ENCODE measurements around the gene TRMT13. TPM values are rescaled to one million over a fixed set of nuclear protein-coding genes. Genes with fewer than 3 reads are reported as not detected.

Gene TRMT13
- total and polyA plus RNA-seq, 2 of the 13 experiments (the other 11 are each of a cell fraction or from before 2014, with no cell fraction given) = 10.0 to 12.4 TPM

DNA sequence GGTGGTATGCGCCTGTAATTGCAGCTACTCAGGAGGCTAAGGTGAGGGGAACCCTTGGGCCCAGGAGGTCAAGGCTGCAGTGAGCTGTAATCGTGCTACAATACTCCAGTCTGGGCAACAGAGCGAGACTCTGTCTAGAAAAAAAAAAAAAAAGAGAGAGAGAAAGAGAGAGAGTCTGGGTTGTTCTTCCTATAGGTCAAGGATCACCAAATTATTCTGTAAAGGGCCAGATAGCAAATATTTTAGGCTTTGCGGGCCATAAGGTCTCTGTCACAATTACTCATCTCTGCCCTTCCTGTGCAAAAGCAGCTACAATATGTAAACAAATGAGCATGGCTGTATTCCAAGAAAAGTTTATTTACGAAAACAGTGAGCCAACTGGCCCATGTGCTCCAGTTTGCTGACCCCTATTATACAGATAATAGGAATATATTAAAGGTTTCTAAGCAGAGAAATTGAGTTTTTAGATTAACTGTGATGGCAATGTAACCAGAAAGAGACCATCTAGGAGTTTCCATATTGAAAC, 2.3 kb upstream of the TRMT13 start (continued):
- TF ChIP-seq MATR3 (CRISPR knock-in tag; IDR thresholded peaks at IDR 0.05) = no peak
- TF ChIP-seq, protein P1, sequence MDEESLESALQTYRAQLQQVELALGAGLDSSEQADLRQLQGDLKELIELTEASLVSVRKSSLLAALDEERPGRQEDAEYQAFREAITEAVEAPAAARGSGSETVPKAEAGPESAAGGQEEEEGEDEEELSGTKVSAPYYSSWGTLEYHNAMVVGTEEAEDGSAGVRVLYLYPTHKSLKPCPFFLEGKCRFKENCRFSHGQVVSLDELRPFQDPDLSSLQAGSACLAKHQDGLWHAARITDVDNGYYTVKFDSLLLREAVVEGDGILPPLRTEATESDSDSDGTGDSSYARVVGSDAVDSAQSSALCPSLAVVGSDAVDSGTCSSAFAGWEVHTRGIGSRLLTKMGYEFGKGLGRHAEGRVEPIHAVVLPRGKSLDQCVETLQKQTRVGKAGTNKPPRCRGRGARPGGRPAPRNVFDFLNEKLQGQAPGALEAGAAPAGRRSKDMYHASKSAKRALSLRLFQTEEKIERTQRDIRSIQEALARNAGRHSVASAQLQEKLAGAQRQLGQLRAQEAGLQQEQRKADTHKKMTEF (CRISPR knock-in tag; IDR thresholded peaks at IDR 0.05) = peak; percentile 67; the same call in 1 of the 2 replicates

DNA sequence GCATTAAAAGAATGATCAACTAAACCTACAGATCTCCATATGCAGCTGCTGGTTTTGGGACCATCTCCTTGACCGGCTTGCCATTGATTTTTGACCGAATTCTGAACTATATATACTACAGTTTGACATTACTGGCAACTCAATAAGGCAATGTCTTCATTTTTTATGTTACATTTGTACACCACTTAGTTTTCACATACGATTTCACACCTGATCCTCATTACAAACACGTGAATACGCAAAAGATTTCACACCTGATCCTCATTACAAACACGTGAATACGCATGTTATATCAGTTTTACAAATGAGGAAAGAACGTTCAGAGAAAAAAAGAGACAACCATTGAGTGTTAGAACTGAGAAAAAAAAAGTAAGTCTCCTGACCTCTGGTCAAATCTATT, 1.3 kb upstream of the TRMT13 start:
- Histone ChIP-seq H3K9me3 (ENCODE audit: low read length) (no peaks in the 10 kb centered on the region), H3K4me3 (replicated peaks in 1 of 3; ENCODE audit: insufficient read depth in 1 of 3, low read depth in 2 of 3, low read length in 3 of 3) (peak overlapping the region; percentile 82 to 97 (median 95); a peak in 5 of 6 replicates), H3K27me3 (ENCODE audit: control insufficient read depth in 1 of 2, insufficient read depth in 2 of 2, low read length in 2 of 2) (no peaks in the 10 kb centered on the region), H3K9ac (ENCODE audit: insufficient read depth, low read depth, low read length) (peak overlapping the region; percentile 81), H2AFZ (ENCODE audit: low read length) (no peak overlapping the region), H3K36me3 (replicated peaks in 1 of 2; ENCODE audit: control insufficient read depth in 1 of 2, insufficient read depth in 2 of 2, low read length in 2 of 2) (0 out of 5 replicates have a peak, but pooled peaks cover 0 to 1% of the 10 kb centered on the region in 2 experiments), H3K4me1 (ENCODE audit: insufficient read depth, low read length) (peaks cover 40% of the 10 kb centered on the region), H3K79me2 (ENCODE audit: insufficient read depth, low read length) (peaks cover 66% of the 10 kb centered on the region), H3K4me2 (ENCODE audit: low read depth, low read length) (peak overlapping the region; percentile 80), H4K20me1 (ENCODE audit: insufficient read depth, low read length) (no peaks in the 10 kb centered on the region), H3K27ac (ENCODE audit: extremely low read length, insufficient read depth, low read length) (peak overlapping the region; percentile 87)
- POLR2A ChIA-PET = no interaction called here
- BruUV-seq (replicated peaks) = no TSS peak
- 58% methylated on average over 8 of the region's 8 CpGs for WGBS (ENCODE audit: low lambda C conversion rate)
- DNase-seq (ENCODE audit: low spot score) (no peak), FAIRE-seq (no peak), ATAC-seq (no peak)
- intact Hi-C loops (cut with micrococcal nuclease; ENCODE audit: unreplicated experiment) = loop anchor here (1.0 to 10.0 kb wide), 6 partner anchors 93 to 326 kb away; partner anchors contain the start of genes CDC14A, RTCA and SLC35A3
- TF ChIP-seq, protein P2, sequence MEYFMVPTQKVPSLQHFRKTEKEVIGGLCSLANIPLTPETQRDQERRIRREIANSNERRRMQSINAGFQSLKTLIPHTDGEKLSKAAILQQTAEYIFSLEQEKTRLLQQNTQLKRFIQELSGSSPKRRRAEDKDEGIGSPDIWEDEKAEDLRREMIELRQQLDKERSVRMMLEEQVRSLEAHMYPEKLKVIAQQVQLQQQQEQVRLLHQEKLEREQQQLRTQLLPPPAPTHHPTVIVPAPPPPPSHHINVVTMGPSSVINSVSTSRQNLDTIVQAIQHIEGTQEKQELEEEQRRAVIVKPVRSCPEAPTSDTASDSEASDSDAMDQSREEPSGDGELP (IDR thresholded peaks at IDR 0.05; ENCODE audit: borderline replicate concordance, low read depth) = no peak
- TF ChIP-seq ZNF124 (CRISPR knock-in tag; IDR thresholded peaks at IDR 0.05) = no peak
- CTCF ChIA-PET (ENCODE audit: low intra/inter-chr PET ratio, low total read pairs) = no interaction called here
- in situ Hi-C loops (cut with HindIII; ENCODE audit: extremely low pct_ligation_motif_present, low pct_unique_long_range_greater_than_20kb) = no loop called here

All from HepG2 (cell line).